ENCODE data around the gene BICC1.

The BICC1 gene

GRCh38 chr10:58608351-58608750 is 95.7 kb downstream of the BICC1 start:
- no peaks in the 10 kb centered on the region for H3K27me3 ChIP-seq
- H3K4me3 ChIP-seq (ENCODE audit: low read depth, low read length), result no peak overlapping the region
- no peak for TF ChIP-seq CTCF (IDR thresholded peaks at IDR 0.05; ENCODE audit: low read depth, low read length)
- no peak for DNase-seq
- H3K9me3 ChIP-seq, result no peaks in the 10 kb centered on the region
- H3K4me1 ChIP-seq, result no peaks in the 10 kb centered on the region
- no peaks in the 10 kb centered on the region for H3K36me3 ChIP-seq

- Histone ChIP-seq H3K27me3 (no peaks in the 10 kb centered on the region), H3K4me1 (no peaks in the 10 kb centered on the region), H3K4me3 (ENCODE audit: low read depth, low read length) (no peak overlapping the region), H3K36me3 (no peaks in the 10 kb centered on the region), H3K9me3 (no peaks in the 10 kb centered on the region)
- no peak for DNase-seq
- no peak for TF ChIP-seq CTCF (IDR thresholded peaks at IDR 0.05; ENCODE audit: low read depth, low read length)
Measured at GRCh38 chr10:58608826-58609531, 96.3 kb downstream of the BICC1 start.

GRCh38 chr10:58609532-58610150 is 97.0 kb downstream of the BICC1 start:
- no peaks in the 10 kb centered on the region for H3K9me3 ChIP-seq
- no peak overlapping the region for H3K4me3 ChIP-seq (ENCODE audit: low read depth, low read length)
- H3K36me3 ChIP-seq, result no peaks in the 10 kb centered on the region
- TF ChIP-seq CTCF (IDR thresholded peaks at IDR 0.05; ENCODE audit: low read depth, low read length), result no peak
- H3K4me1 ChIP-seq, result no peaks in the 10 kb centered on the region
- no peaks in the 10 kb centered on the region for H3K27me3 ChIP-seq
- DNase-seq, result no peak

- H3K9me3 ChIP-seq, result no peaks in the 10 kb centered on the region
- H3K4me1 ChIP-seq, result no peaks in the 10 kb centered on the region
- H3K27me3 ChIP-seq, result no peaks in the 10 kb centered on the region
- DNase-seq, result no peak
- no peak overlapping the region for H3K4me3 ChIP-seq (ENCODE audit: low read depth, low read length)
- H3K36me3 ChIP-seq, result no peaks in the 10 kb centered on the region
- no peak for TF ChIP-seq CTCF (IDR thresholded peaks at IDR 0.05; ENCODE audit: low read depth, low read length)
Measured at GRCh38 chr10:58615237-58615935, 102.7 kb downstream of the BICC1 start.

- Histone ChIP-seq H3K36me3 (no peaks in the 10 kb centered on the region), H3K9me3 (no peaks in the 10 kb centered on the region), H3K4me1 (no peaks in the 10 kb centered on the region), H3K4me3 (ENCODE audit: low read depth, low read length) (no peak overlapping the region), H3K27me3 (no peaks in the 10 kb centered on the region)
- no peak for TF ChIP-seq CTCF (IDR thresholded peaks at IDR 0.05; ENCODE audit: low read depth, low read length)
- no peak for DNase-seq
Measured at GRCh38 chr10:58618158-58618676, 105.5 kb downstream of the BICC1 start.
